HG03095 (cell line): Measurements from ENCODE around the gene TBC1D16.
"Not testable (repeated sequence)": the region's sequence is repeated elsewhere in the genome, so short reads cannot be mapped to it uniquely, and the experiment has no call there.

ENCODE experiments used
- ATAC-seq: cut with Tn5 transposase; IDR thresholded peaks from one replicate; pipeline ENCODE4 v1.9.1; 2021; ENCODE audit warnings: moderate library complexity; ENCODE audit not compliant: unreplicated experiment

TBC1D16 gene

DNA sequence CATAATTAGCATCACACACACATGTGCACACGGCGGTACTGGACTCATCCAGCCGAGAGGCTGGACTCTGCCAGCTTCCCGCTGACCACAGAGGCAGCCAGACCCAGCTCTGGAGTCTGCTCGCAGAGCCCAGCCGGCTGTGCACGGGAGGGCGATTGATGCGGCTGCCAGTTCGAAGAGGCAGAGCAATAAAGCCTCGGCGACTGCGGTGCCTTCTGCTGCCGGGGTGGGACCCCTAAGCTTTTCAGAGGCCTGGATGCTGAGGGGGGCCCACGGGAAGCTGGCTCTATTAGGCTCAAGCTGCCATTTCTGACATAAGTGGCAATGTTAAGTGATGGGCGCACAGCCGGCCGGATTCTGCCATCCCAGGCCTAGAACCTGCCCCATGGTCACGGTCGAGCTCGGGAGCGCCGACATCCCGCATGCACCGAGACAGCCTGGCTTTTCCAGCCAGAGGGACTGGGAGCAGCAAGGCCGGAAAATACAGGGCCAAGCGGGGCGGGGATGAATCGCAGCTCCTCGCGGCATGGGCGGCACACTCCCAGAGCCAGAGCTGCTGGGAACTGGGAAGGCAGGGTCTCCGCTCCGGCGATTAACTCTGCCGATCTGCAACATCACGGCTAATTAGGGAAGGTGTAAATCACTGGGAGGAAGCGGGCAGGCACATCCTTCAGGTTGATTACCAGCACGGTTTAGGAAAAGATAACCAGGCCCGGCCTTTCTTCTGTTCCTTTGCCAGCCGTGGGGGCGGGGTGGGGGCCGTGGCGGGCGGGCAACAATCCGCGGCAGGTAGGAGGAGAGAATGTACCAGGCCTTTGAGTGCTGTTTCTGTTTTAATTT, 57.7 kb downstream of the TBC1D16 start:
- no peak for ATAC-seq

DNA sequence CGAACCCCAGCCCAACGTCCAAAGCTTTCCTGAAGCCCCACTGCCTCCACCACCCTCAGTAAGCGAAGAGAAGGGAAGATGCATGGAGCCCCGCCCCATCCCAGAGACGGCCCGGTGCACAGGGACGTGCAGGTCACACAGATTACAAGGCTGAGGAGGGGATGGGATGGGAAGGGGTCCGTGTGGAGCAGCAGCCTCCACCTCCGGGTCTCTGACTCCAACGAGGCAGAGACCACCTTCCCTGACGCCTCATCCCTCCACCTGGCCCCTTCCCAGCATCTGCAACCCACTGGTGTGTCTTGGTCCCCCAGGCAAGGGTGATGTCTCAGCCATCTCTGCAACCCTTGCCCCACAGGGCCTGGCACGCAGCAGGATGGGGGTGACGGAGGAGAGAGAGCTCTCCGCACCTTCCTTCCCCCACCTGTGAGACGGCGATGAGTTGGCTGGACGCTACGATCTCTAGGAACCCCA, 58.5 kb downstream of the TBC1D16 start:
- no peak for ATAC-seq

DNA sequence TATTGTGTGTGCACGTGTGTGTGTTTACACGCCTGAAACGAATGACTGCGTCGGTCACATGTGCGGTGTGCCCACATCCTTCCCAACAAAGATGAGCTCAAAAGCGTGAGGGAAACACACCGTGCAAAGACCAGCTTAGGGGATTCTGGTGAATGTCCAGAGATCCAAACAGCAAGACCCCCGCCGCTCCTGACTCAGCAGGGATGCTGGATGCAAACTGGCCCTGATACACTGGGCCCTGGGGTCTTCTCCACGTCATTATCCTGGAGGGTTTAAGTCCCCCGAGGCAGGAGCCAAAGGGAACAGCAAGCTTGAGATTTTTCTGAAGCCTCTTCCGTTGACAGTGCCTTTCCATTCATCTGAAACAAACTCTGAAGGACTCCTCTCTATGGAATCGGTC, 59.2 kb downstream of the TBC1D16 start:
- ATAC-seq, result no peak

GRCh38 chr17:79975498-79976134, 60.1 kb downstream of the TBC1D16 start:
- ATAC-seq, result no peak

DNA sequence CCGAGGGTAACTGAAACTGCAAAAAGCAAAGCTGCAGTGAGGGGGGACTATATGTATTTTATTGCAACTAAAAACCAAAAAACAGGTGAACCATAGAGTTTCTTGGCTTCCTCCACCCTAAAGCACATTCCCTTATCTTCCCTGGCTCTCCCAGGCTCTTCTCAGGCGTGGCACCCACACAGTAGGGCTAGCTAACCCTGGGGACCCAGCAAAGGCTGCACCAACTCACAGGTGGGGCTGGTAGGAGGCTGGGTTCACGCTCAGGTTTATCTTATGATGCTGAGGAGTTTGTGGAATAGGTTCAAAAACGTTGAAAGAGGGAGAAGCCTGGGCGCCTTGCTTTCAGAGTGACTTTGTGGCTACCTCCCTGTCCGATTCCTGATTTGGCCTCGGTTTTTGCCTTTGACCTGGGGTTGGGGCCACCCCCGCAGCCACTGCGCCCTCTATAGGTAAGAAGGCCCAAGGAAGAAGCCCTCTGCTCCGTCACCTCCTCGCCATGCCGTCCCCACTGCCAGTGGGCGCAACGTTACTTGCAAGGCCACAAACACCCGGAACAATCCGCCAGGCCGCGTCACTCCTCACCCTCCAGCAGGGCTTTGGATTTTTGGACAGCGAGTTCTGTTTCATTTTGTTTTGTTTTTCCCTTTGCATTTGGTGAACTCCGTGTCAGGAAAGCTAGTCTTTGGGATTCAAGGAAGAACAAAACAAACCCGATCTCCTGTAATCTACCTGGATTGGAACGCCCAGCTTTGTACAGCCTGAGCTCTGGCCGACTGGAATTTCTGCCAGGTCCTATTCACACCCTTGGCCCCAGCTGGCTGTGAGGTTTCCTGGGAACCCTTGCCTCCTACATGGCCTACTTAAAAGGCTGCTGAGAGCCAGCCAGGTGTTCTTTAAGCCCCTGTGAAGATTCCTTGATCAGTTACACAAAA, 60.8 kb downstream of the TBC1D16 start:
- ATAC-seq, result no peak

DNA sequence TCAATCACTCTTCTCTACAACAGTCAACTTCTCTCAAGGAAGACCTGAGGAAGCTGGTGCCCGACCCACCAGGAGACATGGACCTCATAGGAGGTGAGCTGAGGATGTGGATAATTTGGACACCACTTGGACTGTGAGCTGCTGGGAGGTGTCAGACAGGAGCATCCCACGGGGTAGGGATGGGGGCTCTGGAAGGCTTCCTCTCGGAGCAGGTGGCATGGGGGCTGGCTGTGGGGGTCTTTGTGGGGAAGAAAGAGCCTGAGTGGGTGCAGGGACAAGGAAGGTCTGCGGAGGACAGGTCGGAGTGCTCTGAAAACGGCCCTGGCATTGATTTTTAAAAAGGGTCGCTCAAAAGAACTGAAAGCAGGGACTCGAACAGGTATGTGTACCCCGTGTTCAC, 64.0 kb downstream of the TBC1D16 start:
- no peak for ATAC-seq

- ATAC-seq, result no peak
Measured at GRCh38 chr17:79970576-79971068, 65.0 kb downstream of the TBC1D16 start.

GRCh38 chr17:79969906-79970305, 65.8 kb downstream of the TBC1D16 start:
- ATAC-seq, result no peak

- ATAC-seq, result no peak
Measured at GRCh38 chr17:79968116-79968515, 67.6 kb downstream of the TBC1D16 start.

- ATAC-seq, result no peak
Measured at GRCh38 chr17:79966681-79967080, 69.0 kb downstream of the TBC1D16 start.

- ATAC-seq, result no peak
Measured at GRCh38 chr17:79965806-79966205, 69.9 kb downstream of the TBC1D16 start.

DNA sequence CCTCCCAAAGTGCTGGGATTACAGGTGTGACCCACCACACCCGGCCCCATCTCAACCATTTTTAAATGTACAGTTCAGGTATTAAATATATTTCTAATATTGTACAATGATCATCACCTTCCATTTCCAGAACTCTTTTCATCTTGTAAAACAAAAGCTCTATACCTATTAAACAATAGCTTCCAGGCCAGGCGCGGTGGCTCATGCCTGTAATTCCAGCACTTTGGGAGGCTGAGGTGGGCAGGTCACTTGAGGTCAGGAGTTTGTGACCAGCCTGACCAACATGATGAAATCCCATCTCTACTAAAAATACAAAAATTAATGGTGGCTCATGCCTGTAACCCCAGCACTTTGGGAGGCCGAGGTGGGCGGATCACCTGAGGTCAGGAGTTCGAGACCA, 73.2 kb downstream of the TBC1D16 start:
- ATAC-seq, result not testable (repeated sequence)

GRCh38 chr17:79961567-79961966, 74.1 kb downstream of the TBC1D16 start:
- ATAC-seq, result not testable (repeated sequence)

GRCh38 chr17:79960788-79961522, 74.7 kb downstream of the TBC1D16 start:
- no peak for ATAC-seq

- ATAC-seq, result no peak
Measured at GRCh38 chr17:79959042-79959441, 76.6 kb downstream of the TBC1D16 start.

GRCh38 chr17:79956853-79957252, 78.8 kb downstream of the TBC1D16 start:
- no peak for ATAC-seq

DNA sequence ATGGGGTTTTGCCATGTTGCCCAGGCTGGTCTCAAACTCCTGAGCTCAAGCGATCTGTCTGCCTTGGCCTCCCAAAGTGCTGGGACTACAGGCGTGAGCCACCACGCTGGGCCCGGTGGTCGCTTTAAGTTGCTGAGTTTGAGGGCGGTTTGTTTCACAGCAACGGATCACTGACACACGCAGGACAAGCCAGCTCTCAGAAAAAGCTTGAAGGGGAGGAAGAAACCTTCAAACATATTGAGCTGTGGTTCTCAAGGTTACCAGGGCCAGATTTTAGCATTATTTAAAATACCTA, 79.3 kb downstream of the TBC1D16 start:
- not testable (repeated sequence) for ATAC-seq

DNA sequence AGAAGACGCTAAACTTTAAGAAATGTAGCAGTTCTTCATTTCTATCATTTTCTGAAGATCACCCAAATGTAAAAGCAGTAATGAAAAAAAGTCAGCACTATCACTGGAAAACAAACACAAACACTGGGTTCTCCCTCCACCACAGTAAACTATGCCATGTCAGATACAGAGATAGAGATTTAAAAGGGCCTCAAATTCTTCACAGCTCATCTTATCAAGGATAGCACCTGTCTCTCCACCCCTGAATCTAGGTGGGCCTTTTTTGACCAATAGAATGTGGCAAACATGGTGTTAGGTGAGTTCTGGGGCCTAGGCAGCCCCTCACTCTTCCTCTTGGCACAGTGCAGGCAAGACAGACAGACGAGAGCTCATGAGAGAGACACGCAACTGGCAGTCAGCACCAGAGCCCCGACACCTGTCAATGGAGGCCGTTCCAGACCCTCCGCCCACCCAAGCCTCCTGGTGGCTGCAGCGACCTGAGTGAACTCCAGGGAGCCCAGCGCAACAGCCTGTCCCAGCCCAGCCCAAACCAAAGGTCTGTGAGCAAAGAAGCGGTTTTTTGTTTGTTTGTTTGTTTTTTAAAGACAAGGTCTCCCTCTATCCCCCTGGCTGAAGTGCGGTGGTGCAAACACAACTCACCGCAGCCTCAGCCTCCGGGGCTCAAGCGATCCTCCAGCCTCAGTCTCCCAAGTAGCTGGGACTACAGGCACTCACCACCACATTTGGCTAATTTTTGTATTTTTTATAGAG, 79.8 kb downstream of the TBC1D16 start:
- ATAC-seq, result no peak

DNA sequence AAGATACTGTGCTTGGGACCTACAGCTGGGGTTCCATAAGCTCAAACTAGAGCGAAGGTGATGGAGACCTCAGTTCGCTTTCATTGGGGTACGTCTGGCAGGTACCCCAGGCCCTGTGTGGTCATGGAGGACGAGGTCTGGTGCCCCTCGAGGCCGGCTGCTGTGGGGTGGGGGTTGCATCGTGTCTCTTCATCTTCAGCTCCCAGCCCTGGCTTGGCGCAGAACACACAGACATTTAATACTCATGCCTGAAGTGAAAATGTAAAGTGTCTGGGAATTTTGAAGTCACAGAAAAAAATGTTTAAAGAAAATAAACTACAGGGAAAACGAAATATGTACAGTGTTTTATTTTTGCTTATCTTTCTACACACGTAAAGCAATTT, 80.5 kb downstream of the TBC1D16 start:
- ATAC-seq, result no peak
